SJCRH30 (cell line): Measurements from ENCODE around the gene PEAK3. TPM values are rescaled to one million over a fixed set of nuclear protein-coding genes. Genes with fewer than 3 reads are reported as not detected.

ENCODE experiments used
- DNase-seq, 2 experiments: peaks; one replicate each; pipeline ENCODE4 v3.0.0-alpha.2; 2015 to 2020
- H3K27ac ChIP-seq: fragments of 250-450 bp; sonication (Bioruptor Pico); 2 replicates; pipeline ENCODE4 v1.5.1; 2020; ENCODE audit warnings: mild to moderate bottlenecking, moderate library complexity
- H3K27me3 ChIP-seq: fragments of 250-450 bp; sonication (Bioruptor Pico); 2 replicates; pipeline ENCODE4 v1.5.1; 2020; ENCODE audit warnings: mild to moderate bottlenecking, moderate library complexity
- H3K36me3 ChIP-seq: fragments of 250-450 bp; sonication (Bioruptor Pico); 2 replicates; pipeline ENCODE4 v1.5.1; 2020; ENCODE audit warnings: mild to moderate bottlenecking, moderate library complexity
- H3K4me1 ChIP-seq: fragments of 250-450 bp; sonication (Bioruptor Pico); 2 replicates; pipeline ENCODE4 v1.5.1; 2020; ENCODE audit warnings: mild to moderate bottlenecking, moderate library complexity
- H3K4me3 ChIP-seq: fragments of 250-450 bp; sonication (Bioruptor Pico); 2 replicates; pipeline ENCODE4 v1.5.1; 2020; ENCODE audit warnings: mild to moderate bottlenecking, moderate library complexity
- H3K9me3 ChIP-seq: fragments of 250-450 bp; sonication (Bioruptor Pico); replicated peaks from 2 replicates; pipeline ENCODE4 v1.5.1; 2020; ENCODE audit warnings: mild to moderate bottlenecking, moderate library complexity
- total RNA-seq: library from RNA; depleted of rRNA; stranded (reverse); fragments of >200 nt; shearing (Covaris generic); gene quantifications from 2 replicates; pipeline ENCODE4 v1.2.3, GENCODE V29; 2014

PEAK3 gene
- total RNA-seq, 1 experiment from 2014 or later, result 0.06 TPM

GRCh38 chr19:2306281-2306806 lies 24.4 kb upstream of the PEAK3 start:
- no peak for DNase-seq
- Histone ChIP-seq H3K27ac (no peak overlapping the region), H3K9me3 (peaks cover 3% of the 10 kb centered on the region; the same call in 1 of the 2 replicates), H3K27me3 (no peaks in the 10 kb centered on the region), H3K4me1 (peaks cover 20% of the 10 kb centered on the region), H3K36me3 (no peaks in the 10 kb centered on the region), H3K4me3 (no peak overlapping the region)

- no peak overlapping the region for H3K4me3 ChIP-seq
- peak in 1 of 2 experiments; percentile 37 for DNase-seq
- no peaks in the 10 kb centered on the region for H3K27me3 ChIP-seq
- H3K36me3 ChIP-seq, result no peaks in the 10 kb centered on the region
- H3K27ac ChIP-seq, result no peak overlapping the region
- H3K4me1 ChIP-seq, result peaks cover 20% of the 10 kb centered on the region
- H3K9me3 ChIP-seq, result peaks cover 4% of the 10 kb centered on the region; the same call in 1 of the 2 replicates
Observed at GRCh38 chr19:2305452-2306280, 23.7 kb upstream of the PEAK3 start.

GRCh38 chr19:2303211-2303798 lies 21.3 kb upstream of the PEAK3 start:
- no peak for DNase-seq
- no peaks in the 10 kb centered on the region for H3K36me3 ChIP-seq
- no peaks in the 10 kb centered on the region for H3K27me3 ChIP-seq
- peaks cover 4% of the 10 kb centered on the region; the same call in 1 of the 2 replicates for H3K9me3 ChIP-seq
- H3K4me1 ChIP-seq, result peaks cover 9% of the 10 kb centered on the region
- H3K27ac ChIP-seq, result peak overlapping the region; percentile 93; the same call in 1 of the 2 replicates
- H3K4me3 ChIP-seq, result no peak overlapping the region

- H3K9me3 ChIP-seq, result peaks cover 4% of the 10 kb centered on the region; the same call in 1 of the 2 replicates
- no peaks in the 10 kb centered on the region for H3K36me3 ChIP-seq
- peak; percentile 93 to 95 for DNase-seq
- peak overlapping the region; percentile 93 for H3K27ac ChIP-seq
- peaks cover 9% of the 10 kb centered on the region for H3K4me1 ChIP-seq
- peak overlapping the region; percentile 32 for H3K4me3 ChIP-seq
- no peaks in the 10 kb centered on the region for H3K27me3 ChIP-seq
Observed at GRCh38 chr19:2302319-2303210, 20.6 kb upstream of the PEAK3 start.

GRCh38 chr19:2300533-2300932 lies 18.6 kb upstream of the PEAK3 start:
- Histone ChIP-seq H3K4me3 (no peak overlapping the region), H3K36me3 (no peaks in the 10 kb centered on the region), H3K27ac (no peak overlapping the region), H3K4me1 (peaks cover 6% of the 10 kb centered on the region), H3K9me3 (peaks cover 4% of the 10 kb centered on the region; the same call in 1 of the 2 replicates), H3K27me3 (no peaks in the 10 kb centered on the region)
- no peak for DNase-seq

- no peaks in the 10 kb centered on the region for H3K27me3 ChIP-seq
Observed at GRCh38 chr19:2296141-2296540, 14.2 kb upstream of the PEAK3 start.

GRCh38 chr19:2294687-2295335 lies 12.8 kb upstream of the PEAK3 start:
- H3K36me3 ChIP-seq, result no peaks in the 10 kb centered on the region
- no peak overlapping the region for H3K27ac ChIP-seq
- H3K27me3 ChIP-seq, result no peaks in the 10 kb centered on the region
- H3K4me3 ChIP-seq, result peak overlapping the region; percentile 37
- no peaks in the 10 kb centered on the region for H3K4me1 ChIP-seq
- no peaks in the 10 kb centered on the region for H3K9me3 ChIP-seq
- DNase-seq, result peak; percentile 52 to 54

More at GRCh38 chr19:2296141-2296540, 14.2 kb upstream of the PEAK3 start:
- DNase-seq, result no peak
- no peak overlapping the region for H3K4me3 ChIP-seq
- no peaks in the 10 kb centered on the region for H3K4me1 ChIP-seq
- no peaks in the 10 kb centered on the region for H3K9me3 ChIP-seq
- no peak overlapping the region for H3K27ac ChIP-seq
- no peaks in the 10 kb centered on the region for H3K36me3 ChIP-seq

GRCh38 chr19:2291185-2291751 lies 9.3 kb upstream of the PEAK3 start:
- H3K9me3 ChIP-seq, result no peaks in the 10 kb centered on the region
- no peaks in the 10 kb centered on the region for H3K36me3 ChIP-seq
- H3K4me3 ChIP-seq, result no peak overlapping the region
- no peaks in the 10 kb centered on the region for H3K4me1 ChIP-seq
- H3K27ac ChIP-seq, result no peak overlapping the region
- no peak for DNase-seq
- no peaks in the 10 kb centered on the region; the same call in 1 of the 2 replicates for H3K27me3 ChIP-seq

- DNase-seq, result no peak
- Histone ChIP-seq H3K4me3 (no peak overlapping the region), H3K27ac (no peak overlapping the region), H3K4me1 (no peaks in the 10 kb centered on the region), H3K27me3 (no peaks in the 10 kb centered on the region; the same call in 1 of the 2 replicates), H3K36me3 (no peaks in the 10 kb centered on the region), H3K9me3 (no peaks in the 10 kb centered on the region)
Observed at GRCh38 chr19:2290441-2291184, 8.6 kb upstream of the PEAK3 start.

- Histone ChIP-seq H3K27ac (no peak overlapping the region), H3K9me3 (no peaks in the 10 kb centered on the region), H3K4me1 (no peaks in the 10 kb centered on the region), H3K4me3 (no peak overlapping the region), H3K36me3 (no peaks in the 10 kb centered on the region), H3K27me3 (no peaks in the 10 kb centered on the region; the same call in 1 of the 2 replicates)
- no peak for DNase-seq
Observed at GRCh38 chr19:2289714-2290435, 7.9 kb upstream of the PEAK3 start.

- no peak for DNase-seq
- no peak overlapping the region for H3K27ac ChIP-seq
- no peak overlapping the region for H3K4me3 ChIP-seq
- no peaks in the 10 kb centered on the region for H3K36me3 ChIP-seq
- H3K27me3 ChIP-seq, result no peaks in the 10 kb centered on the region; the same call in 1 of the 2 replicates
- no peaks in the 10 kb centered on the region for H3K9me3 ChIP-seq
- H3K4me1 ChIP-seq, result no peaks in the 10 kb centered on the region
Observed at GRCh38 chr19:2288818-2289713, 7.1 kb upstream of the PEAK3 start.

GRCh38 chr19:2288338-2288817 lies 6.4 kb upstream of the PEAK3 start:
- H3K36me3 ChIP-seq, result no peaks in the 10 kb centered on the region
- H3K9me3 ChIP-seq, result no peaks in the 10 kb centered on the region
- DNase-seq, result no peak
- no peaks in the 10 kb centered on the region; the same call in 1 of the 2 replicates for H3K27me3 ChIP-seq
- no peak overlapping the region for H3K4me3 ChIP-seq
- no peak overlapping the region for H3K27ac ChIP-seq
- H3K4me1 ChIP-seq, result no peaks in the 10 kb centered on the region
